GM18873 (cell line): ENCODE data around the gene AKT3.
"Not testable (repeated sequence)": the region's sequence is repeated elsewhere in the genome, so short reads cannot be mapped to it uniquely, and the experiment has no call there.

Experiments
- ATAC-seq: cut with Tn5 transposase; IDR thresholded peaks from one replicate; pipeline ENCODE4 v1.9.1; 2021; ENCODE audit warnings: mild to moderate bottlenecking, moderate library complexity, moderate number of reproducible peaks; ENCODE audit not compliant: unreplicated experiment, low FRiP score

AKT3 gene

DNA sequence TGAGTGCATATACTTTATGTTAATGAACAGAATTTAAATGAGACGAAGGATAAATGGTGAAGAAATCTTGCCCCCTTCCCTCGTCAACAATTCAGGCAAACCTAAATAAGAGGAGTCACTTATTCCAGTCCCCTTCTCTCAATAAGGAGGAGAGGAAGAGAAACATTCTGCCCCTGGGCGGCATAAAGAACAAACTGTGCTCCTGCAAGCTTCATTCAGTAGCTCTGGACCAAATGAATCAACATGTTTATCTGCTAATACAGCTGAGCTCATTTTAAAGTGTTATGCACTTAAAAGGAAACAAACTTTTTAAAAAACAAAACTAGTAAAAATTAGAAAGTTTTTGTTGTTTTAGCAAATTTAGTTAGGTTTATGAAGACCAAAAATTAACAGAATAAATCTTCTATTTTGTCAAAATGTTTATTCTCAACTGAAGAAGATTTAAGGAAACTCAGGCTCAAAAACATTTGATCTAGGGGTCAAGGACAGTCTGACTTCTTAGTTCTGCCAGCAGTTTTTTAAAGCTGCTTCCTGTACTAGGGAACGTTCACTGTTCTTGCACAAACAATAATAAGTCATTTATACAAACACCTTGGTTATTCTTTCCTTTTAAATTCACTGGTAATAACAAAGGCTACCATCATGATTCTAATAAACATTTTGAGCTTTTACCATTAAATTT lies 58.3 kb downstream of the AKT3 start:
- no peak for ATAC-seq

DNA sequence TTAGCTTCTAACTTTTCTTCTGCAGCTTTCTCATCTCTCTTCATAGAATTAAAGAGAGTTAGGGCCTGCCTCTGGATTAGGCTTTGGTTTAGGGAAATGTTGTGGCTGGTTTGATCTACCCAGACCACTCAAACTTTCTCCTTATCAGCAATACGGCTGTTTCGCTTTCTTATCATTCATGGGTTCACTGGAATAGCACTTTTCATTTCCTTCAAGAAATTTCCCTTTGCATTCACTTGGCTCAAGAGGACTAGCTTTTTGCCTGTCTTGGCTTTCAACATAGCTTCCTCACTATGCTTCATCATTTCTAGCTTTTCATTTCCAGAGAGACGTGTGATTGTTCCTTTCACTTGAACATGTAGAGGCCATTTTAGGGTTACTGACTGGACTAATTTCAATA lies 59.6 kb downstream of the AKT3 start:
- no peak for ATAC-seq

- ATAC-seq, result no peak
Observed at GRCh38 chr1:243786531-243786930, 63.5 kb downstream of the AKT3 start.

GRCh38 chr1:243784506-243784905 lies 65.5 kb downstream of the AKT3 start:
- ATAC-seq, result no peak

DNA sequence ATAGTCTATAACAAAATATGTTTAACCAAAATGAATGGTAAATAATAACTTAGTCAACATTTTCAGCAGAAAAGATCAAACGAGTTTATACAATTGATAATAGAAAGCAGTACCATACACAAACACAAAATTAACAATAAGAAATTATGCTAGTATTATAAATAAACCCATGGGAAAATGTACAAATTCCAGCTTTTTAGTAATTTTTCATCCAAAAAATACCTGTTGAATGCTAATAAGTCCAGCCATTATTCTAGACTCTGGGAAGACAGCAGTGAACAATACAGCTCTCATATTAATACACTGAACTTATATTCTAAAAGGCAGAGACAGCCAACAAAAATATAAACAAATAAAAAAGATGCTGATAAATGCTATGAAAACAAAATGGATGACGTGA lies 66.3 kb downstream of the AKT3 start:
- ATAC-seq, result no peak

DNA sequence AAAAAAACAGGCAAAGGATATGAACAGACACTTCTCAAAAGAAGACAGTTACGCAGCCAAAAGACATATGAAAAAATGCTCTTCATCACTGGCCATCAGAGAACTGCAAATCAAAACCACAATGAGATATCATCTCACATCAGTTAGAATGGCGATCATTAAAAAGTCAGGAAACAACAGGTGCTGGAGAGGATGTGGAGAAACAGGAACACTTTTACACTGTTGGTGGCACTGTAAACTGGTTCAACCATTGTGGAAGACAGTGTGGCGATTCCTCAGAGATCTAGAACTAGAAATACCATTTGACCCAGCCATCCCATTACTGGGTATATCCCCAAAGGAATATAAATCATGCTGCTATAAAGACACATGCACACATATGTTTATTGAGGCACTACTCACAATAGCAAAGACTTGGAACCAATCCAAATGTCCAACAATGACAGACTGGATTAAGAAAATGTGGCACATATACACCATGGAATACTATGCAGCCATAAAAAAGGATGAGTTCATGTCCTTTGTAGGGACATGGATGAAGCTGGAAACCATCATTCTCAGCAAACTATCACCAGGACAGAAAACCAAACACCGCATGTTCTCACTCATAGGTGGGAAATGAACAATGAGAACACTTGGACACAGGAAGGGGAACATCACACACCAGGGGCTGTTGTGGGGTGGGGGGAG lies 77.5 kb downstream of the AKT3 start:
- ATAC-seq, result not testable (repeated sequence)

- ATAC-seq, result no peak
Observed at GRCh38 chr1:243770860-243771259, 79.2 kb downstream of the AKT3 start.

DNA sequence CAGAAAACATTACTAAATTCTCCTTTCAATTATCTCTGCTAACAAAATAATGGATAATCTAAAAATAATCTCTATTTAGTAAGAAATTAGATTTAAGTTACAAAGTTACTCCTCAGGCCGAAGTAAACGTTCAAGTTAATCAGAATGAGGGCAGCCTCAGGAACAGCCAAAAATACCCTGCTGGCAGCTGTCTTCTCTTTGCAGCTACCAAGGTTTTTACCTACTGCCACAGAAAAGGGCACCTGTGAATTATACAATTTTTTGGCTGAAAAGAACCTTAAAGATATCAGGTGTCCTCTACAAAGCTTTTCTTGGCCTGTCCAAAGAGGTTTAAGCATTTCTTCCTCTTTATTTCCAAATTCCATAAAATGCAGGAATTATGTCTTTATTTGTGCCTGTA lies 84.4 kb downstream of the AKT3 start:
- no peak for ATAC-seq

DNA sequence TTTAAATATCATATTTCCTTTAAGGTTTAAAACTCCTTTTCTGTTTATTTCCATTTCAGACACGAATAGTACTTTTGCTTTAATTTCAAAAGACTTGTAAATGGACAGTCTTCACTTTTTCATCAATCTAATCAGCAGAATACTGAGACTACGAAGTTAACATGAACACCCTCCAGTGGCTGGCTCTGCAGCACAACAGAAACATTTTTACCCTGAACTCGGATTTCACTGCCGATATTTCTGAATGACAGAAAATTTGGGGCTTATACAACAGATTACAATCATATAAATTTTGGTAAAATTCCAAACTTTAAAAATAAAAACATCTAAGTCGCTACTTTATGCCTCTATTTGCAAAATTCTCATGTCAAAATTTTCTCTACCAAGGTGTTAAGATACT lies 86.2 kb downstream of the AKT3 start:
- ATAC-seq, result no peak

DNA sequence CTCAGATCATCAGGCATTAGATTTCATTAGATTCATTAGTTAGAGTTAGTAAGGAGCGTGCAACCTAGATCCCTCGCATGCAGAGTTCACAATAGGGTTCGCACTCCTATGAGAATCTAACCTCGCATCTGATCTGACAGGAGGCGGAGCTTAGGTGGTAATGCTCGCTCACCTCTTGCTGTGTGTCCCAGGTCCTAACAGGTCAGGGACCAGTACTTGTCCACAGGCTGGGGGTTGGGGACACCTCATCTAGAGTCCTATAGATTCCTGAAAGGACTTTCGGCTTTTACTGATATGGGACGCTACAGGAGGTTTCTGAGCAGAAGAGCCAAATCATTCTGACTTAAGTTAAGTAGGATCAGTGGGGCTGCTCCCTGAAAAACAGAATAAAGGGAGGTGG lies 91.4 kb downstream of the AKT3 start:
- no peak for ATAC-seq

- ATAC-seq, result no peak
Observed at GRCh38 chr1:243756529-243756928, 93.5 kb downstream of the AKT3 start.

- ATAC-seq, result no peak
Observed at GRCh38 chr1:243754348-243754747, 95.7 kb downstream of the AKT3 start.

GRCh38 chr1:243751506-243751905 lies 98.5 kb downstream of the AKT3 start:
- no peak for ATAC-seq

DNA sequence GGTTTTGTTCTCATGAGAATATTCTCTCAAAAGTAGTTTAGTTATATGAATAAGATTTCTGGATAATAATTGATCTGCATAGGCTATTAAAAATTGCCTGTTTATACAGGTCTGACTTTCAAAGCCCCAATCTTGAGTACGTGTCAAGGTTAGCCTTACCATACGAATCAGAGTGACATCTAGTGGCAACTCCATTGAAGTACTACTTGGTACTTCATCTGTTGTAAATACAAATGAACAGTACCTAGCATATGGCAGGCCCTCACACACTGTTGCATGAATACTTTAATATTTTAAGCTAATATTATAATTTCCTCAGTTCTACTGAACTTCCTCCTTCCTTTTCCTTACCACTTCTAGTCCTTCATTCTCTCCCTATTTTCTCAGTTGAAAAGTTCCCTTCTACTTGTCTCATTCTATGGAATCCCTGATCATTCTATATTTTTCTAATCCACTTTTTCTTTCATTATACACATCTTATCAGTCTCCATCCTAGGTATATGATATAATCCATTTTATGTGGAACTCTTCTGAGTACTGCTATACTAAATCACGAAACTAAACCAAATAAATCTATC lies 101.2 kb downstream of the AKT3 start:
- ATAC-seq, result peak; percentile 89

DNA sequence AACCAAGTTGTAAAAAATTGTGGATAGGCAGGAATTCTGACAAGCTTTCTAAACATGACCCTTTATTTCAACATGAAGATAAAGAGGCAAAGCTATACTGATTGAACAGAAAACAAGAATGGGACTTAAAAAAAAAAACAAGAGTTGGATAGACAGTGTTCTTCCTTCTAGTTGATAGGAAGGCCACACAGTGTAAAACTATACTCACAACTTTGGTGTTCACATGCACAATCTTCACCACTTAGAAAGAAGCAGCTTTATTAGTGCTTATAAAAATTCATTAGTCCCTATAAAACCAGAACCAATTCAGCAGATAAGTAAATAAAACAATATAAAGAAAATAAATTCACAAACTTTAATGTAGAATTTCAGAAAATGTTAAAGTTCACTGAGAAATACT lies 101.8 kb downstream of the AKT3 start:
- ATAC-seq, result no peak

DNA sequence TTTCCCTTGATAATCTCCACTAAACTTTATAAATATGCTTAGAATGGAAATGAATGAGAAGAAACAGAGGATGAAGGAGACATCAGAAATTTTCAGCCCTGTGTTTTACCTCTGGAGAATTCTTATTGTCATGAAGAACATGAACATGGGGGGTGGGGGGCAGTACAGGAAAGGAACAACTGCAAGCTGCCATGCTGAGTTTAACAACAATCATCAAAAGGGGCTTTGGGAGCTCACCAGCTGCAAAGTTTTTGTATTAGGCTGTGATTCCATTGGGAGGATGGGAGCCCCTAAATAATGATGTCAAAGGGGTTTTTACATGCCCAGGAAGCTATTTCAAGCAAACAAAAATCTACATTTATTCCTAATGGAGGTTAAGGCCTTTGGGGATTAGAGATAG lies 103.3 kb downstream of the AKT3 start:
- ATAC-seq, result no peak

GRCh38 chr1:243745356-243745755 lies 104.7 kb downstream of the AKT3 start:
- no peak for ATAC-seq

- no peak for ATAC-seq
Observed at GRCh38 chr1:243742819-243743218, 107.2 kb downstream of the AKT3 start.

- ATAC-seq, result no peak
Observed at GRCh38 chr1:243740255-243740999, 109.6 kb downstream of the AKT3 start.

GRCh38 chr1:243739335-243740003 lies 110.6 kb downstream of the AKT3 start:
- ATAC-seq, result no peak

DNA sequence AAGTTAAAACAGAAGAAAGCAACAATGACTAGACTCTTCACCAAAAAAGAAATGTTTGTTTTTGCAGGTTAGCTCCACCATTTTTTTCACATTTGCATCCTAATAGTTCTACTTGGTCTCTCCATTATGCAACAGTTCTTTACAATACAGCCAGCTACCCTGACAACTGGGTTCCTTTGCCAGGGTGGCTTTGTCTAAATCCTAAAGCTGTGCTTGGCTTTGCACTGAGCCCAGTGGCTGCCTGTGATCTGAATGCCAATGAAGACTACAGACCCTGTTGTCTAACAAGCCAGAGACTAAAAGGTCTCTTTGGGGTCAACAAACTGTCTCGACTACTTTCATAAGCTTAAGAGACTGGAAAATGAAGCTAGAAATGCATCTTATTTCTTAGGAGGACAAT lies 112.0 kb downstream of the AKT3 start:
- no peak for ATAC-seq
